ENCODE data around the gene NT5DC3.

Gene NT5DC3

GRCh38 chr12:103840876-103841689 is at the start of gene NT5DC3:
Gene NT5DC3 (minus strand): TSS chr12:103841234. CDS start chr12:103841156, 78 bp downstream.
- no peak for TF ChIP-seq CTCF (IDR thresholded peaks at IDR 0.05; ENCODE audit: control insufficient read depth, insufficient read depth, low read depth, low read length, missing control alignments)
- peak within 1 kb of the TSS; percentile 92 for H3K4me3 ChIP-seq (ENCODE audit: control insufficient read depth, low read depth, low read length)
- peak; percentile 27 for DNase-seq (ENCODE audit: low read depth)

- H3K4me3 ChIP-seq (ENCODE audit: control insufficient read depth, low read depth, low read length) = no peak overlapping the region
- no peak for TF ChIP-seq CTCF (IDR thresholded peaks at IDR 0.05; ENCODE audit: control insufficient read depth, insufficient read depth, low read depth, low read length, missing control alignments)
- no peak for DNase-seq (ENCODE audit: low read depth)
Observed at GRCh38 chr12:103887738-103888137, 46.7 kb upstream of the NT5DC3 start.

GRCh38 chr12:103886195-103886797 is 45.3 kb upstream of the NT5DC3 start:
- DNase-seq (ENCODE audit: low read depth) = no peak
- TF ChIP-seq CTCF (IDR thresholded peaks at IDR 0.05; ENCODE audit: control insufficient read depth, insufficient read depth, low read depth, low read length, missing control alignments) = no peak
- H3K4me3 ChIP-seq (ENCODE audit: control insufficient read depth, low read depth, low read length) = no peak overlapping the region

GRCh38 chr12:103884316-103884715 is 43.3 kb upstream of the NT5DC3 start:
- peak; percentile 64 for TF ChIP-seq CTCF (IDR thresholded peaks at IDR 0.05; ENCODE audit: control insufficient read depth, insufficient read depth, low read depth, low read length, missing control alignments)
- no peak overlapping the region for H3K4me3 ChIP-seq (ENCODE audit: control insufficient read depth, low read depth, low read length)
- DNase-seq (ENCODE audit: low read depth) = peak; percentile 45

GRCh38 chr12:103883908-103884307 is 42.9 kb upstream of the NT5DC3 start:
- DNase-seq (ENCODE audit: low read depth) = no peak
- H3K4me3 ChIP-seq (ENCODE audit: control insufficient read depth, low read depth, low read length) = no peak overlapping the region
- TF ChIP-seq CTCF (IDR thresholded peaks at IDR 0.05; ENCODE audit: control insufficient read depth, insufficient read depth, low read depth, low read length, missing control alignments) = no peak

- no peak for TF ChIP-seq CTCF (IDR thresholded peaks at IDR 0.05; ENCODE audit: control insufficient read depth, insufficient read depth, low read depth, low read length, missing control alignments)
- DNase-seq (ENCODE audit: low read depth) = no peak
- H3K4me3 ChIP-seq (ENCODE audit: control insufficient read depth, low read depth, low read length) = no peak overlapping the region
Observed at GRCh38 chr12:103882861-103883596, 42.0 kb upstream of the NT5DC3 start.
